K562 (cell line): ENCODE measurements around the gene PRKD1. TPM values are rescaled to one million over a fixed set of nuclear protein-coding genes. Genes with fewer than 3 reads are reported as not detected.

Experiments used
- HLTF ChIP-seq: fragments of 450-650 bp; IDR thresholded peaks from 2 replicates; pipeline ENCODE4 v1.6.1; 2016
- RREB1 ChIP-seq: fragments of 250-450 bp; sonication (Bioruptor Pico); IDR thresholded peaks from 2 replicates; pipeline ENCODE4 v1.4.0; 2020
- TAF1 ChIP-seq: IDR thresholded peaks from 2 replicates; pipeline ENCODE4 v1.6.1; 2011; ENCODE audit warnings: mild to moderate bottlenecking, low read length, moderate library complexity; ENCODE audit not compliant: insufficient read depth, control insufficient read depth, severe bottlenecking; ENCODE audit errors: extremely low read depth
- THRAP3 ChIP-seq: fragments of 450-650 bp; IDR thresholded peaks from 2 replicates; pipeline ENCODE4 v1.6.1; 2016; ENCODE audit warnings: mild to moderate bottlenecking, inconsistent platforms, borderline replicate concordance
- YY1 ChIP-seq, 3 experiments: IDR thresholded peaks; 2 replicates each; pipeline ENCODE4 v1.6.1; 2011; ENCODE audit warnings: low read length in 2 of 3, mild to moderate bottlenecking in 2 of 3, moderate library complexity in 2 of 3, borderline replicate concordance in 1 of 3, control low read depth in 1 of 3, low read depth in 1 of 3; ENCODE audit not compliant: insufficient read depth in 3 of 3, insufficient replicate concordance in 2 of 3, control insufficient read depth in 1 of 3, insufficient read length in 1 of 3; ENCODE audit errors: extremely low read depth in 1 of 3
- ZNF507 ChIP-seq: conservative IDR thresholded peaks from 2 replicates; pipeline ENCODE4 v1.6.1; 2017; ENCODE audit warnings: missing genetic modification characterization, missing compliant biosample characterization
- polyA plus RNA-seq, 8 experiments: library from polyadenylated mRNA; depleted of rRNA in 4 of 8; stranded (reverse) in 5 of 8; unstranded in 3 of 8; fragments of >200 nt; fragmentation: Nextera tagmentation in 2 of 8; fragmentation: Illumina TruSeq in 1 of 8; extraction: Ambion mirVana in 2 of 8; extraction: Trizol in 1 of 8; gene quantifications; 2 replicates each; pipeline versions ENCODE4 v1.2.1 to v1.2.3, GENCODE V29; 2011 to 2014; ENCODE audit warnings: inconsistent platforms in 1 of 8, missing spikeins in 1 of 8
- total RNA-seq, 7 experiments: library from RNA; depleted of rRNA in 6 of 7; stranded (reverse); fragments of >200 nt in 6 of 7; fragmentation: Illumina TruSeq in 2 of 7; extraction: Trizol in 2 of 7; gene quantifications; 2 replicates each; pipeline versions ENCODE4 v1.2.1 to v1.2.3, GENCODE V29; 2011 to 2021; ENCODE audit warnings: low replicate concordance in 1 of 7

The PRKD1 gene
- total and polyA plus RNA-seq, 9 of the 15 experiments (the other 6 are each of a cell fraction or from before 2014, with no cell fraction given): 0.04 to 0.25 (median 0.13) TPM; not detected in 1

- TF ChIP-seq RREB1 (CRISPR knock-in tag): no peak
- no peak for TF ChIP-seq ZNF507 (tag)
- TF ChIP-seq THRAP3: no peak
- no peak for TF ChIP-seq YY1 (IDR thresholded peaks at IDR 0.05; ENCODE audit: borderline replicate concordance in 1 of 3, control insufficient read depth in 1 of 3, extremely low read depth in 1 of 3, insufficient read depth in 3 of 3, insufficient read length in 1 of 3, insufficient replicate concordance in 2 of 3, low read depth in 1 of 3, low read length in 2 of 3)
- TF ChIP-seq TAF1: no peak
- no peak for TF ChIP-seq HLTF
Observed at GRCh38 chr14:29601616-29602015, 326.0 kb downstream of the PRKD1 start (continued).
